Right lobe of liver (tissue), 6 donors: ENCODE data around the gene AKAP13. TPM values are rescaled to one million over a fixed set of nuclear protein-coding genes. Genes with fewer than 3 reads are reported as not detected.

Experiments used
- ATAC-seq, 4 donors: fragments of 200-7000 bp; cut with Tn5 transposase; one replicate each; pipeline ENCODE4 v1.9.1; 2020; ENCODE audit warnings: mild to moderate bottlenecking in 4 of 4, moderate library complexity in 4 of 4
- DNase-seq, 3 donors: peaks; one replicate each; pipeline ENCODE4 v3.0.0-alpha.2; 2020
- H3K27ac ChIP-seq, 3 donors: fragments of 200-600 bp; one replicate each; pipeline ENCODE4 v1.8.0; 2022
- H3K27me3 ChIP-seq, 2 donors: fragments of 200-600 bp; one replicate each; pipeline ENCODE4 v1.8.0; 2022
- H3K36me3 ChIP-seq, 4 donors: fragments of 200-600 bp; sonication (generic) in 1 of 4; one replicate each; pipeline versions ENCODE4 v1.5.1 to v1.8.0; 2017 to 2022; ENCODE audit warnings: control low read depth in 1 of 4
- H3K4me1 ChIP-seq, 4 donors: fragments of 200-600 bp; sonication (generic) in 1 of 4; one replicate each; pipeline versions ENCODE4 v1.5.1 to v1.8.0; 2017 to 2022; ENCODE audit warnings: control low read depth in 1 of 4
- H3K4me3 ChIP-seq, 3 donors: fragments of 200-600 bp; one replicate each; pipeline ENCODE4 v1.8.0; 2022
- H3K9me3 ChIP-seq, 4 donors: fragments of 200-600 bp; sonication (generic) in 1 of 4; one replicate each; pipeline versions ENCODE4 v1.5.1 to v1.8.0; 2017 to 2022; ENCODE audit warnings: control low read depth in 1 of 4
- CTCF ChIP-seq, 4 donors: fragments of 200-600 bp in 3 of 4; fragments of 450-650 bp in 1 of 4; IDR thresholded peaks; one replicate each; pipeline versions ENCODE4 v1.5.1 to v1.8.0; 2016 to 2022; ENCODE audit warnings: antibody characterized with exemption in 4 of 4, mild to moderate bottlenecking in 2 of 4
- POLR2A ChIP-seq: fragments of 450-650 bp; IDR thresholded peaks from one replicate; pipeline ENCODE4 v1.6.1; 2017; ENCODE audit warnings: antibody characterized with exemption, mild to moderate bottlenecking
- WGBS: methylation state at CpG from one replicate; pipeline ENCODE4 v1.1.6; 2018; ENCODE audit warnings: low coverage, low lambda C conversion rate; ENCODE audit not compliant: insufficient coverage; ENCODE audit errors: missing lambda C conversion rate; 5-methylcytosine and 5-hydroxymethylcytosine counted together
- intact Hi-C, 2 donors: fragments of 100-400 bp; cut with DNase I; formaldehyde crosslinking; loops; one replicate each; pipeline versions ENCODE4 v1.11.2 to v1.14.1; 2022
- total RNA-seq, 6 experiments: library from RNA; depleted of rRNA in 2 of 6; stranded (reverse); fragments of >200 nt in 2 of 6; fragmentation: NEBNext Ultra II Directional in 3 of 6; extraction: Animal tissue kit (Norgen Biotek cat#: 25700) in 3 of 6; gene quantifications; one replicate each; pipeline versions ENCODE4 v1.1.0 to v1.2.4, GENCODE V29; 2016 to 2023
- donor health status: DM: no; HTN: yes; CAD: no.
- donor health status: DM: no; HTN: no; CAD: no.
- donor health status: DM: no; HTN: no; CAD: no.
- donor health status: DM: no; HTN: yes; CAD: no.
- donor health status: DM: no; HTN: yes; CAD: no.

AKAP13 gene
- total RNA-seq, 6 experiments from 2014 or later: 50.1 to 73.1 (median 63.9) TPM

- no peak overlapping the region for H3K4me3 ChIP-seq
- ATAC-seq: no peak
- H3K4me1 ChIP-seq: peaks cover 0 to 16% (median 0%) of the 10 kb centered on the region in 4 donors
- H3K36me3 ChIP-seq: no peaks in the 10 kb centered on the region
- TF ChIP-seq POLR2A (no peak), CTCF (IDR thresholded peaks at IDR 0.05) (no peak)
- 79% methylated on average over 3 of the region's 3 CpGs for WGBS
- H3K9me3 ChIP-seq: no peaks in the 10 kb centered on the region
- H3K27ac ChIP-seq: no peak overlapping the region
- intact Hi-C loops: no loop called here
- H3K27me3 ChIP-seq: no peaks in the 10 kb centered on the region
- DNase-seq: no peak
Observed at GRCh38 chr15:85397926-85398325, 17.5 kb downstream of the AKAP13 start.

GRCh38 chr15:85398822-85399221, 18.4 kb downstream of the AKAP13 start:
- intact Hi-C loops: no loop called here
- no peaks in the 10 kb centered on the region for H3K36me3 ChIP-seq
- no peak overlapping the region for H3K4me3 ChIP-seq
- TF ChIP-seq POLR2A (no peak), CTCF (IDR thresholded peaks at IDR 0.05) (no peak)
- no peaks in the 10 kb centered on the region for H3K9me3 ChIP-seq
- no peak overlapping the region for H3K27ac ChIP-seq
- 79% methylated on average over 2 of the region's 2 CpGs for WGBS
- H3K4me1 ChIP-seq: peaks cover 0 to 13% (median 0%) of the 10 kb centered on the region in 4 donors
- ATAC-seq: no peak
- no peaks in the 10 kb centered on the region for H3K27me3 ChIP-seq
- DNase-seq: no peak

- no peaks in the 10 kb centered on the region for H3K9me3 ChIP-seq
- H3K36me3 ChIP-seq: no peaks in the 10 kb centered on the region
- intact Hi-C loops: no loop called here
- H3K27ac ChIP-seq: no peak overlapping the region
- ATAC-seq: no peak
- peaks cover 0 to 5% (median 0%) of the 10 kb centered on the region in 4 donors for H3K4me1 ChIP-seq
- no peaks in the 10 kb centered on the region for H3K27me3 ChIP-seq
- H3K4me3 ChIP-seq: no peak overlapping the region
- no peak for DNase-seq
- 80% methylated on average over 5 of the region's 5 CpGs for WGBS
- TF ChIP-seq POLR2A (no peak), CTCF (IDR thresholded peaks at IDR 0.05) (no peak)
Observed at GRCh38 chr15:85399627-85400026, 19.2 kb downstream of the AKAP13 start.

- no peaks in the 10 kb centered on the region for H3K9me3 ChIP-seq
- H3K36me3 ChIP-seq: no peaks in the 10 kb centered on the region
- no peak for TF ChIP-seq CTCF (IDR thresholded peaks at IDR 0.05)
- no peak for TF ChIP-seq POLR2A
- intact Hi-C loops: no loop called here
- no peak overlapping the region for H3K27ac ChIP-seq
- H3K4me1 ChIP-seq: peaks cover 0 to 4% (median 0%) of the 10 kb centered on the region in 4 donors
- ATAC-seq (no peak), DNase-seq (no peak)
- H3K27me3 ChIP-seq: no peaks in the 10 kb centered on the region
- no peak overlapping the region for H3K4me3 ChIP-seq
- 86% methylated on average over 3 of the region's 3 CpGs for WGBS
Observed at GRCh38 chr15:85400606-85401005, 20.2 kb downstream of the AKAP13 start.
